TTC549 (cell line): Measurements from ENCODE around the gene SETD1A.
A peak's percentile ranks its signal among the peaks of the same experiment; 100 is the strongest.

Experiments
- FAIRE-seq: peaks from 2 replicates; lab custom pipeline; 2012; peaks lifted over from hg19 to GRCh38; lab: Jason Lieb, UNC

The SETD1A gene

GRCh38 chr16:31022544-31023251 lies 65.1 kb downstream of the SETD1A start:
- FAIRE-seq = no peak

- no peak for FAIRE-seq
Observed at GRCh38 chr16:31023252-31023602, 65.7 kb downstream of the SETD1A start.

GRCh38 chr16:31023627-31024226 lies 66.2 kb downstream of the SETD1A start:
- FAIRE-seq = no peak

- no peak for FAIRE-seq
Observed at GRCh38 chr16:31025339-31025738, 67.8 kb downstream of the SETD1A start.

GRCh38 chr16:31029272-31029671 lies 71.7 kb downstream of the SETD1A start:
- FAIRE-seq = no peak

- FAIRE-seq = no peak
Observed at GRCh38 chr16:31031276-31031675, 73.7 kb downstream of the SETD1A start.

GRCh38 chr16:31032736-31033708 lies 75.5 kb downstream of the SETD1A start, which contains the start of gene STX4:
Gene STX4 (plus strand): TSS chr16:31033558. CDS start chr16:31033806, 248 bp downstream.
- peak; percentile 69 for FAIRE-seq

- no peak for FAIRE-seq
Observed at GRCh38 chr16:31033709-31034492, 76.3 kb downstream of the SETD1A start.
